Occipital lobe (tissue), 2 donors: ENCODE data around the gene FBP2. TPM values are rescaled to one million over a fixed set of nuclear protein-coding genes. Genes with fewer than 3 reads are reported as not detected.
"Not testable (repeated sequence)": the region's sequence is repeated elsewhere in the genome, so short reads cannot be mapped to it uniquely, and the experiment has no call there.

Experiments used
- DNase-seq: peaks from one replicate; lab custom pipeline; 2025; lab: John Stamatoyannopoulos, UW
- total RNA-seq: library from RNA; depleted of rRNA; stranded (reverse); fragments of >200 nt; gene quantifications from one replicate; pipeline ENCODE4 v1.2.3, GENCODE V29; 2014

FBP2 gene
- total RNA-seq, 1 donor from 2014 or later, result not detected

GRCh38 chr9:94606646-94607422 lies 13.2 kb upstream of the FBP2 start:
- no peak for DNase-seq

DNA sequence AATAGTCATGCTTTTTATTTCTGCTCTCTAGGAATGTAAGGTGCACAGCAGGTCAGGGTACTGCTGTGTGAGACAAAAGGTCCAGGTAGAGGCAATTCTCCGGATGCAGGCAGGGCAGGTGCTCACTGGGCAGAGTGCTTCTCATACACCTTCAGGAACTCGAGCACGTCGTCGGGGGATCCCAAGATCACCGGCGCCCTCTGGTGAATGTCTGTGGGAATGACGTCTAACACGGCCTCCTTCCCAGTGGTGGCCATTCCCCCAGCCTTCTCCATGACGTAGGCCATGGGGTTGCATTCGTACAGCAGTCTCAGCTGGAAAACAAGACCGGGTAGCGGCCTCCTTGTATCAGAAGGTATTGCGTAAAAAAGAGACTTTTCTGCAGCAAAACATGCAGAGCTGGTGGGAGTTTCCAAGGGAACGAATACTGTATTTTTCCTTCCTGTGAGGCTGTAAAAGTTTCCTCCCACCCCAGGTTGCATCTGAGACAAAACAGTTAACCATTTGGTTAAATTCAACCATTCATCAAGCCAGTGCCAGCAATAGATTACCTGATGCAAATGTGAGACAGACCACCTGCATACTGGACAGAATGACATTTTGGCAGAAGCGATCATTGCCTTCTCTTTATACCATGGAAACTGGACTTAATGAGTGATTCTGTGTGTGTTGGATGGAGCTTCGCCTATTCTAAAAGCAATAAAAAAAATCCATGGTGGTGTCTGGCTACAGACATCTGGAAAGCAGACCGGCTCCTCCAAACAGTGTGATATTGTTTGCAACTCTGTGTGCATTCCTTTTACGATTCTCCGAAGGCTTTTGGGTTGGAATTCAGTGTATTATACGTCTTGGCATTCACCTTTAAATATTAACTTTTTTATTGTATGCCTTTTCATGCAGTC lies 9.9 kb upstream of the FBP2 start:
- peak; percentile 29 for DNase-seq

DNA sequence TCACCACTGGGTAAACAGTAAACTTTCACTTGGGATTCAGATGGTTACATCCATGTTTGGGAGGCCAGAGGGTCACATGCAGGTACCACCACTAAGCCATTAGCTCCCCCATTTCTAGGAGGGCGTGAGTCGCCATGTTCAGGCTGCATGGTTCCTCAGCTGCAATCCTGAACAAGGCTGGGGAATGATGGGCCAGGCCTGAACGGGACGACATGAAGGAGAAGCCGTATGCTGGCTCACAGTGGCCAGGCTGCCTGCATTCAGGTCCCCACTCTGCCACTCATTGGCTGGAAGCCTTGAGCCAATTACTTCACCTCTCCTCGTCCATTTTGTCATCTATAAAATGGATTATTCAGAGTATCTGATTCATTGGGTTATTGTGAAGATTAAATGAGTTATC lies 9.0 kb upstream of the FBP2 start:
- no peak for DNase-seq

- DNase-seq, result no peak
Observed at GRCh38 chr9:94600715-94601114, 7.1 kb upstream of the FBP2 start.

GRCh38 chr9:94600258-94600657 lies 6.6 kb upstream of the FBP2 start:
- no peak for DNase-seq

DNA sequence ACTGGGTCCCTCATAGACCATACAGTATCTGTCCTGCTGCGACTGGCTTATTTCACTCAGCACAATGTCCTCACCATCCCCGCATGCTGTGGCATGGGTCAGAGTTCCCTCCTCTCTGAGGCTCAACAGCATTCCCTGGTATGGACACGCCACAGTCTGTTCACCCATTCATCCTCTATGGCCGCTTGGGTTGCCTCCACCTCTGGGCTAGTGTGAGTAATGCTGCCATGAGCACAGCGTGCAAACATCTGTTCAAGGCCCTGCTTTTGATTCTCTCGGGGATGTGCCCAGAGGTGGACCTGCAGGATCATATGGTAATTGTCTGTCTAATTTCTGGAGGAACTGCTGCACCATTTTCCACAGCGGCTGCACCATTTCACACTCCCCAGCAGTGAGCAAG lies 5.5 kb upstream of the FBP2 start:
- DNase-seq, result no peak

GRCh38 chr9:94592683-94593082 lies 941 bp downstream of the FBP2 start:
- DNase-seq, result not testable (repeated sequence)

GRCh38 chr9:94591876-94592275 lies 1.7 kb downstream of the FBP2 start:
- DNase-seq, result no peak

DNA sequence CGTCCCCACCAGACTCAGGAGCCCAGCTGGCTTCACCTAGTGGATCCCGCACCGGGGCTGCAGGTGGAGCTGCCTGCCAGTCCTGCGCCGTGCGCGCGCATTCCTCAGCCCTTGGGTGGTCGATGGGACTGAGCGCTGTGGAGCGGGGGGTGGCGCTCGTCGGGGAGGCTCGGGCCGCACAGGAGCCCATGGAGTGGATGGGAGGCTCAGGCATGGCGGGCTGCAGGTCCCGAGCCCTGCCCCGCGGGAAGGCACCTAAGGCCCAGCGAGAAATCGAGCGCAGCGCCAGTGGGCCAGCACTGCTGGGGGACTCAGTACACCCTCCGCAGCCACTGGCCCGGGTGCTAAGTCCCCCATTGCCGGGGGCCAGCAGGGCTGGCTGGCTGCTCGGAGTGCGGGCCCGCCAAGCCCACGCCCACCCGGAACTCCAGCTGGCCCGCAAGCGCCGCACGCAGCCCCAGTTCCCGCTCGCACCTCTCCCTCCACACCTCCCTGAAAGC lies 2.5 kb downstream of the FBP2 start:
- not testable (repeated sequence) for DNase-seq

DNA sequence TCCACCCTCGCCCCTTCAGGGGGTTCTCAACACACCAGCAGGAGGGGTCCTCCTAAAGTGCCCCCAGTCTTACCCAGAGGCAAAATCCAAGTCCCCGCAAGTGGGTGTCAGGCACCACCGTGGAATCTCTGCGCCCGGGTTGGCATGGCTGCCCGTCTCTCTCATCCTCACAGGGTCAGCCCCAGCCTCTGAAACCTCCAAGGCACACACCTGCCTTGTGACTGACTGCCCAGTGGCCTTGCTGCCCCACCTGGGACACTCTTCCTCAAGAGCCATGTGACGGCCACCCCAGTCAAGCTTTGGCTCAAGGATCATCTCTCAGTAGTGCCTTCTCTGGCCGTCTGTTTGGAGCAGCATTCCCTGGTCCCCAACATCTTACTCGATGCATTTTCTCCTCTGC lies 4.9 kb downstream of the FBP2 start:
- no peak for DNase-seq

DNA sequence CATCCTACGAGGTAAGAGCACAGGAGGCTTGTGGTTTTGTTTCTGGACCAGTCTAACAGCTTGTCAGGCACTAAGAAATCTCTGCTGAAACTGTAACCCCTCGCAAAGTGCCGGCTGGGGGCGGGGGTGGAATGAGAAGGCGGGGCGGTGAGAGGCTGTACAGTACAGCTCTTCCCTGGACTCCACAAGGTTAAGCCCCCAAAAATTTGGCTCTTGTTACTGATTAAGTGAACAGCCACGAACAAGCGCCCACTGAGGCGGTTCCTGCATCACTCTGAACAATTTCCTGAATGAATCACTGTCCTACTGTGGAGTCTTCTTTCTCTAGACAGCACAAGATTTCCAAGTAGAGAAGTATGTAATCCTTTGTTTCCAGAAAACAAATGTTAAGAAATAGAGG lies 6.8 kb downstream of the FBP2 start:
- DNase-seq, result no peak

DNA sequence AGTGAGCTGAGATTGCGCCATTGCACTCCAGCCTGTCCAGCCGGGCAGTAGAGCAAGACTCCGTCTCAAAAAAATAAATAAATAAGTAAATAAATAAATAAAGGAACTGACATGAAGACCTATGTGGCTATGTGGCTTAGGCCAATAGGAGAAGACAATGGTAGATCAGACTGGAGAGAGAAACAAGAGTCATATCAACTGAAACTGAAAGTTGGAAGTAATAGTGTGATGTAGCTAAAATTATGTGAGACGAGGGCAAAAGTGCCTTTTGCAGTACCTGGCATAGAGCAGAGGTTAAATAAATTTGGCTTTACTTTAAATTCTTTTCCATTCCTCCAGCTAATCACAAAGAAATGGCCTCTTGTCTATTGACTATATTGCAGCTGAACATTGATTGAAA lies 7.3 kb downstream of the FBP2 start:
- DNase-seq, result no peak

- DNase-seq, result no peak
Observed at GRCh38 chr9:94584555-94584954, 9.1 kb downstream of the FBP2 start.

DNA sequence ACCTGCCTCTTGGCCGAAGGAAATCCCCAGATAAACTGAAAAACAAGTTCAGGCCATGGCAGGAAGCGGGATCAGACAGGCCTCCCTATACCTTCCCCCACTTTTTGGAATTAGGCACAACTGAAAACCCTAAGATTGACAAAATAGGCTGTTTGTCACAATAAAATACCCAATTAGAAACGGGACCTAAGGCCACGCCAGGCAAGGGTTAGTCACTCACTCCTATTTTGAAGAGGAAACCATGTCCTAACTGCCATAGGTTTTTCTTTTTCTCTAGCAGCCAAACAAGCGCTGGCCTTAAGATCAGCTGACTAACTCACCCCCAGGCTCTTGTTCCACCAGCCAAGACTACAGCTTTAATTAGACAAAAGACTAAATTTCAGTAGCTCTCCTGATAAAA lies 11.9 kb downstream of the FBP2 start:
- DNase-seq, result no peak

- DNase-seq, result no peak
Observed at GRCh38 chr9:94577571-94577970, 16.1 kb downstream of the FBP2 start.

DNA sequence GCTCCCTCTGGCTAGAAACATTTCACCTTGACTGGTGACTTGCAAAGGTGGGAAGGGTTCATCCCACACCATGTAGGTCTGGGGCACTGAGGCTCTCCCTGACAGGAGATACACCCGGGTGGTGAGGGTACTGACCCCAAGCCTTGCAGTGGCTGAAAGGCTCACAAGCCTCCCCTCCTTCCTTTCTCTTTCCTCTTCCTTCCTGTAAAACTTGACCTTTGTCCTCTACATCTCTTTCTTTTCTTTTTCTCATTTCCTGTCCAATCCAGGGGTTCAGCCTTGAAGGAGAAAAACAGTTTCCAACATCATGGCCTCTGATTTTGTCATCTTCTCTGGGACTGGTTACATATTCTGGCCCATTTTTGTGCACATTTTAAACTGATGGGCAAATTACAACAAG lies 16.6 kb downstream of the FBP2 start:
- no peak for DNase-seq

DNA sequence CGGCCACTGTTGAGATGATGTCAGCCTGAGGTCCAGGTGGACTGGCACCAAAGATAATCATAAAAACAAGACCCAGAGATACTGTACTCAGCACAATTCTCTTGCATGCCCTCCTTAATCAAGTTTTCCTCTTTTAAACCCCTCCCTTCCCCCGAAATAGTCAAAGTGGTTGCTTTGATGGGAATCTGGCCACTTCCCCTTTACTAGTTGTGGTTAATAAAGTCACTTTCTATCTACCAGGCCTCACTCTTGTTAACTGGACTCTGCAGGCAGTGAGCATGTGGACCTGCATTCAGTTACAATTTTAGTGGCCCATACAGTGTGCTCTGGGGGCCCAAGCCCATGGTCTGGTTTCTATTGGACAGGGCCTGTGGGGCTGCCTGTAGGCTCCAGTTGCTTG lies 17.5 kb downstream of the FBP2 start:
- no peak for DNase-seq

DNA sequence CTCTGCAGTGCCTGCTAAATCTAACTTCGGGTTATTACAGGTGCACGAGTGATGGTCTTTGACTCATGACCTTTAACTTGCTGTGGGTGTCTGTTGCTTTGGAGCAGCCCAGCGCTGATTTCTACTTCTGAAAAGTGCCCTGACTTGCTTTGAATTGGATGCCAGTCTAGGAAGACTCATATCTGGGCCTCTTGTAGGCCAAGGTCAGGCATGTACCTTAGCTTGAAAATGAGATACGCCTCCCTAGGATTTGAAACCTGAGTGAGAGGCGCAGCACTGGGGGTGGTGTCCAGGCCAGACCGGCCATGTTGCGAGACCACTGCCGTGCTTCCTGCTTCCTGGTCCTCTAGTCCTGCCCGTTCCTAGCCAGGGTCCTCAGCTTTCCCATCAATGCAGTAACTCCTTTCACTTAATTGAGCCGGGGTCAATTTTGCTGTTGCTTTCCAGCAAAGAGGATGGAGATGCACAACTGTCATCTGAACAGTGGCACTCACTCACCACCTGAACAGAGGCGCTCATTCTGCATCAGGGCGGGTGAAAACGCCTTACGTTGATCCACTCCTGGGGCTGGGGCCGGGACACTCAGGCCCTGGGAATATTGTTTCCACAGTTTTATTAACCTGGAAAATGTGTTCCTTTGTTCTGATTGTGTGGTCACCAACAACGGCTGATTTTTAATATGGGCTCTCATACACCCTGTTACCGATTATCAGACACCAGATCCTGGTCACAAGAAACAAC lies 24.5 kb downstream of the FBP2 start:
- no peak for DNase-seq

GRCh38 chr9:94568250-94568889 lies 25.3 kb downstream of the FBP2 start:
- DNase-seq, result no peak

DNA sequence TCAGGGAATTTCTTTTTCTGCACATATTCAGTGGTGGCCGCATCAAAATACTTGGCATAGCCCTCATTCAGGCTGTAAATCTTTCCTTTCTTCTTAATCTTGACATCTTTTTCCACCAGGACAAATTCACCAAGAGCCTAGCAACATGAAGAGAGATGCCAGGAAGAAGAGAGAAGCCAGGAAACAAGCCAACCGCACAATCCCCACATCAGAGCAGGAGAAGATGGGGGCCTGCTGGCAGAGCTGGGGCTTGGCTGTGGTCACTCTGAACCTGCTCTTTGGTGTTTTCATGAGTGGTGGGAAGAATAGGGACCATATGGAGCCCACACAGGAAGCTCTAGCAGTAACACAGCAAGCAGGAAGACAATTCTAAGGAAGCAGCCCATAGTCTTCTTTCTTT lies 26.4 kb downstream of the FBP2 start:
- DNase-seq, result no peak

GRCh38 chr9:94566550-94566949 lies 27.1 kb downstream of the FBP2 start:
- no peak for DNase-seq
